Mammary epithelial cell (primary cell): ENCODE measurements around the gene LASP1.
A peak's percentile ranks its signal among the peaks of the same experiment; 100 is the strongest.

Source experiments
- CTCF ChIP-seq, 2 donors: IDR thresholded peaks in 1 of 2; conservative IDR thresholded peaks in 1 of 2; 2 replicates each; pipeline ENCODE4 v1.5.1; 2011 to 2012; ENCODE audit warnings: inconsistent platforms in 2 of 2, low read length in 2 of 2, mild to moderate bottlenecking in 2 of 2, control low read depth in 1 of 2, low read depth in 1 of 2; ENCODE audit not compliant: insufficient read depth in 1 of 2; ENCODE audit errors: extremely low read depth in 1 of 2
- EZH2 ChIP-seq: IDR thresholded peaks from 2 replicates; pipeline ENCODE4 v1.6.1; 2012; ENCODE audit warnings: low read length, inconsistent platforms, borderline replicate concordance

DNA sequence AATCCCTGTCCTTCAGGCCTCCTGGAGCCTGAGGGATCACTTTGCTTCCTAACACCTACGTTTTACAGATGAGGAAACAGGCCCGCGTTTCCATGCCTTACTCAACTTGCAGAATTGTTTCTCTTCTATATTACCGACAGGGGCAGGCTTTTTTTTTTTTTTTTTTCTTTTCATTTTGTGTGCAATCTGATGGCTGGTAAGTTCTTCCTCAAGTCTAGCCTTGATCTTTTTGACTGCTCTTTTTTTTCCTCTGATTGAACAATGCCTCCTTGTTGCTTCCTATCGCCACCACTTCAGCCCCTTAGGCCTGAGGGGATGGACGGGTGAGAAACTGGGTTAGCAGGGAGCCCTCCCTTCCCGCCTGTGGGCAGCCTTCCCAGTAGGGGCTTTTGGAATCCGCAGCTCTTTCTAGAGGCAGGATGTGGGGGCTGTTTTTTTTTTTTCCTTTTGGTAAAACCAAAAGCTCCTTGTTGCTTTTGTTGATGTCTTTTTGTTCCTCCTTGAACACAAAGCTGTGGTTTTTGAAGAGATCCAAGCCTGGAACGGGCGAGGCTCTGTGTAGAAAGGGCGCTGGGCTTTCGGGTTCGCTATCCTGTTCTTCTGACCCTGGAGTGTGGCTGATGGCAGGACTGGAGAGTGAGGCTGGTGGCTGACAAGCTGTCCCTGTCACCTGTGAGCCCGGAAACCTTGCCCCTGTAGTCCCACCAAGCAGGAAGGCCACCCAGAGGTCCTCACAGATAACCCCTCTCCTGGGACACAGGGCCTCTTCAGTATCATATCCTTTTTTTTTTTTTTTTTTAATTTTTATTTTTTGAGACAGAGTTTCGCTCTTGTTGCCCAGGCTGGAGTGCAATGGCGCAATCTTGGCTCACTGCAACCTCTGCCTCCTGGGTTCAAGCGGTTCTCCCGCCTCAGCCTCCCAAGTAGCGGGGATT is 14.0 kb downstream of the LASP1 start:
- TF ChIP-seq CTCF (conservative IDR thresholded peaks at IDR 0.05 in 1 of 2, IDR thresholded peaks at IDR 0.05 in 1 of 2; ENCODE audit: extremely low read depth in 1 of 2, insufficient read depth in 1 of 2, low read depth in 1 of 2, low read length in 2 of 2) (peak; percentile 15 to 33), EZH2 (no peak)
